Smooth muscle cell (in vitro differentiated cells): Measurements from ENCODE around the gene ZNF710. TPM values are rescaled to one million over a fixed set of nuclear protein-coding genes. Genes with fewer than 3 reads are reported as not detected.

Experiments used
- DNase-seq: peaks from one replicate; lab custom pipeline; 2025; ENCODE audit not compliant: unreplicated experiment; lab: John Stamatoyannopoulos, UW
- H2AFZ ChIP-seq: fragments of 200-600 bp; sonication (generic); 2 replicates; pipeline ENCODE4 v1.6.0; 2016; ENCODE audit warnings: antibody characterized with exemption, low read depth, mild to moderate bottlenecking
- H3F3A ChIP-seq: fragments of 200-600 bp; sonication (generic); 2 replicates; pipeline ENCODE4 v1.6.0; 2017; ENCODE audit warnings: antibody characterized with exemption, low read depth
- H3K27ac ChIP-seq: fragments of 200-600 bp; sonication (generic); 2 replicates; pipeline ENCODE4 v1.5.1; 2016; ENCODE audit warnings: low read depth, mild to moderate bottlenecking
- H3K27me3 ChIP-seq: fragments of 200-600 bp; sonication (generic); 2 replicates; pipeline ENCODE4 v1.6.1; 2016; ENCODE audit warnings: low read depth, mild to moderate bottlenecking
- H3K36me3 ChIP-seq: fragments of 200-600 bp; sonication (generic); 2 replicates; pipeline ENCODE4 v1.5.1; 2016; ENCODE audit warnings: low read depth
- H3K4me1 ChIP-seq: fragments of 200-600 bp; sonication (generic); 2 replicates; pipeline ENCODE4 v1.5.1; 2016; ENCODE audit warnings: low read depth
- H3K4me2 ChIP-seq: fragments of 200-600 bp; sonication (generic); 2 replicates; pipeline ENCODE4 v1.6.0; 2016; ENCODE audit warnings: mild to moderate bottlenecking
- H3K4me3 ChIP-seq: fragments of 200-600 bp; sonication (generic); 2 replicates; pipeline ENCODE4 v1.5.1; 2016; ENCODE audit warnings: mild to moderate bottlenecking
- H3K79me2 ChIP-seq: fragments of 200-600 bp; sonication (generic); 2 replicates; pipeline ENCODE4 v1.6.0; 2016; ENCODE audit warnings: low read depth, mild to moderate bottlenecking
- H3K9ac ChIP-seq: fragments of 200-600 bp; sonication (generic); 2 replicates; pipeline ENCODE4 v1.6.0; 2016; ENCODE audit warnings: low read depth
- H3K9me3 ChIP-seq: fragments of 200-600 bp; sonication (generic); replicated peaks from 2 replicates; pipeline ENCODE4 v1.5.1; 2016; ENCODE audit warnings: low read depth
- H4K20me1 ChIP-seq: fragments of 200-600 bp; sonication (generic); 2 replicates; pipeline ENCODE4 v1.6.0; 2016; ENCODE audit warnings: low read depth
- CTCF ChIP-seq: fragments of 200-600 bp; sonication (generic); IDR thresholded peaks from 2 replicates; pipeline ENCODE4 v1.5.1; 2017; ENCODE audit warnings: borderline replicate concordance, mild to moderate bottlenecking, antibody characterized with exemption; ENCODE audit not compliant: insufficient read depth, poor library complexity, severe bottlenecking
- WGBS: methylation state at CpG from one replicate; pipeline ENCODE4 v1.1.7; 2016; ENCODE audit warnings: low lambda C conversion rate; 5-methylcytosine and 5-hydroxymethylcytosine counted together
- polyA plus RNA-seq: library from polyadenylated mRNA; unstranded; fragments of >200 nt; fragmentation: Nextera tagmentation; extraction: Ambion mirVana; gene quantifications from 2 replicates; pipeline ENCODE4 v1.2.1, GENCODE V29; 2016
- total RNA-seq: library from RNA; depleted of rRNA; stranded (reverse); fragments of >200 nt; gene quantifications from 2 replicates; pipeline ENCODE4 v1.2.3, GENCODE V29; 2014

Gene ZNF710
- total and polyA plus RNA-seq, 2 experiments from 2014 or later: 8.6 to 10.4 TPM

DNA sequence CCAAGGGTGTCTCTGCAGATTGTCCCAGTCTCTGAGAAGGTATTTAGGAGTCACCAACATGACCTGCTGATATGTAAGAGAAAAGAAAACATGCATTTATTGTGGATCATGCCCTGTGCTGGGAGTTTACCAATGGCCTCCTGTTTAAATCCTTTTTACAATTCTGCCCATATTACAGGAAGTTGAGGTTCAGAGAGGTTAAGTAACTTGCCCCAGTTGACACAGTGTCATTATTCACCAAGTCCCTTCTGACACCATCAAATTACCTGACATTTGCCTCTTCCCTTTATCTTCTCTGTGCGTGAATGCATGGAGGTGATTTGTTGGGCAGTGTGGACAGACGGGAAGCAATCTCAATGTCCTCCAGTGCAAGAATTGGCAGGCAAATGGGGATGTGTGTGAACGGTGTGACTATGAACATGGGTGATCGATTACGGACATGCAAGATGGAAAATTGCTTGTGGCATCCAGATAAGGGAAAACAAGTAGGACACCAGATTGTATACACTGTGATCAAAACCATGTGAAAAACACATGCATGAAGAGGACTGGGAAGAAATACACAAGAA is 27.3 kb downstream of the ZNF710 start:
- WGBS: 86% methylated on average over 5 of the region's 5 CpGs
- H3K79me2 ChIP-seq: peaks cover 55% of the 10 kb centered on the region
- H3K36me3 ChIP-seq: no peaks in the 10 kb centered on the region
- peaks cover 57% of the 10 kb centered on the region for H4K20me1 ChIP-seq
- H3K27ac ChIP-seq: no peak overlapping the region
- no peak overlapping the region for H2AFZ ChIP-seq
- H3K4me3 ChIP-seq: no peak overlapping the region
- no peaks in the 10 kb centered on the region for H3K27me3 ChIP-seq
- no peaks in the 10 kb centered on the region for H3F3A ChIP-seq
- H3K4me1 ChIP-seq: no peaks in the 10 kb centered on the region
- DNase-seq: no peak
- H3K9me3 ChIP-seq: no peaks in the 10 kb centered on the region
- no peak overlapping the region for H3K4me2 ChIP-seq
- H3K9ac ChIP-seq: no peak overlapping the region
- TF ChIP-seq CTCF: no peak

GRCh38 chr15:90029024-90029423 is 27.9 kb downstream of the ZNF710 start:
- H3K27ac ChIP-seq: no peak overlapping the region

DNA sequence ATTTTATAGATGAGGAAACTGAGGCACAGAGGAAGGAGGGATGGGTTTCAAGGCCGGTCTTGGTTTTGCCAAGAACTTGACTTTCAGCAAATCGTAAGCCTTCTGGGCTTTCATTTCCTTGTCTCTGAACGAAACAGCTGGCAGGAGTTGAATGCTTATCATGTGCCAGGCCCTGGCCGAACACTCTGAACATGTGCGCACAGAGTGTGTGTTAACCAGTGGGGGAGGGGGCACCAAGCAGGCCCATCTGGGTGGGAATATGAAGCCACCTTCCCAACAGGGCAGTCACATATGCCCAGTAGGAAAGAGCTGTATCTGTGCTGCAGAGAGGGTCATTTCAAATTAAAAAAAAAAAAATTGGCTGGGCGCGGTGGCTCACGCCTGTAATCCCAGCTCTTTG is 29.3 kb downstream of the ZNF710 start:
- Histone ChIP-seq H3K4me1 (peaks cover 14% of the 10 kb centered on the region), H3K9me3 (no peaks in the 10 kb centered on the region), H3K4me3 (no peak overlapping the region), H3K27me3 (no peaks in the 10 kb centered on the region), H3K79me2 (peaks cover 53% of the 10 kb centered on the region), H3K36me3 (no peaks in the 10 kb centered on the region), H2AFZ (no peak overlapping the region), H3K4me2 (no peak overlapping the region), H3F3A (no peaks in the 10 kb centered on the region), H3K27ac (no peak overlapping the region), H3K9ac (no peak overlapping the region), H4K20me1 (peaks cover 55% of the 10 kb centered on the region)
- DNase-seq: no peak
- WGBS: 97% methylated on average over 8 of the region's 8 CpGs
- no peak for TF ChIP-seq CTCF

More at GRCh38 chr15:90029024-90029423, 27.9 kb downstream of the ZNF710 start:
- Histone ChIP-seq H3K4me1 (peaks cover 3% of the 10 kb centered on the region), H3K36me3 (no peaks in the 10 kb centered on the region), H3K4me3 (no peak overlapping the region), H3K27me3 (no peaks in the 10 kb centered on the region), H3K79me2 (peaks cover 51% of the 10 kb centered on the region), H3K9ac (no peak overlapping the region), H4K20me1 (peaks cover 57% of the 10 kb centered on the region), H3K9me3 (no peaks in the 10 kb centered on the region), H3F3A (no peaks in the 10 kb centered on the region), H2AFZ (no peak overlapping the region), H3K4me2 (no peak overlapping the region)
- WGBS: 66% methylated on average over 1 of the region's 1 CpG
- no peak for DNase-seq
- no peak for TF ChIP-seq CTCF

- 72% methylated on average over 8 of the region's 8 CpGs for WGBS
- Histone ChIP-seq H2AFZ (no peak overlapping the region), H3K4me2 (no peak overlapping the region), H3K27me3 (no peaks in the 10 kb centered on the region), H3K79me2 (peaks cover 47% of the 10 kb centered on the region), H3K9ac (no peak overlapping the region), H3K27ac (no peak overlapping the region), H3K9me3 (no peaks in the 10 kb centered on the region), H4K20me1 (peaks cover 45% of the 10 kb centered on the region), H3K4me3 (no peak overlapping the region), H3K4me1 (peaks cover 20% of the 10 kb centered on the region), H3F3A (no peaks in the 10 kb centered on the region), H3K36me3 (no peaks in the 10 kb centered on the region)
- no peak for DNase-seq
- TF ChIP-seq CTCF: no peak
These were observed 30.2 kb downstream of the ZNF710 start for GRCh38 chr15:90031231-90031791.
